NOMO-1 treated with dmso at 0.1 percent for 144 hours (cell line): ENCODE measurements around the gene TWSG1.
"Not testable (repeated sequence)": the region's sequence is repeated elsewhere in the genome, so short reads cannot be mapped to it uniquely, and the experiment has no call there.

ENCODE experiments used
- DNase-seq: peaks from one replicate; lab custom pipeline; 2025; ENCODE audit not compliant: unreplicated experiment; lab: John Stamatoyannopoulos, UW

The TWSG1 gene

DNA sequence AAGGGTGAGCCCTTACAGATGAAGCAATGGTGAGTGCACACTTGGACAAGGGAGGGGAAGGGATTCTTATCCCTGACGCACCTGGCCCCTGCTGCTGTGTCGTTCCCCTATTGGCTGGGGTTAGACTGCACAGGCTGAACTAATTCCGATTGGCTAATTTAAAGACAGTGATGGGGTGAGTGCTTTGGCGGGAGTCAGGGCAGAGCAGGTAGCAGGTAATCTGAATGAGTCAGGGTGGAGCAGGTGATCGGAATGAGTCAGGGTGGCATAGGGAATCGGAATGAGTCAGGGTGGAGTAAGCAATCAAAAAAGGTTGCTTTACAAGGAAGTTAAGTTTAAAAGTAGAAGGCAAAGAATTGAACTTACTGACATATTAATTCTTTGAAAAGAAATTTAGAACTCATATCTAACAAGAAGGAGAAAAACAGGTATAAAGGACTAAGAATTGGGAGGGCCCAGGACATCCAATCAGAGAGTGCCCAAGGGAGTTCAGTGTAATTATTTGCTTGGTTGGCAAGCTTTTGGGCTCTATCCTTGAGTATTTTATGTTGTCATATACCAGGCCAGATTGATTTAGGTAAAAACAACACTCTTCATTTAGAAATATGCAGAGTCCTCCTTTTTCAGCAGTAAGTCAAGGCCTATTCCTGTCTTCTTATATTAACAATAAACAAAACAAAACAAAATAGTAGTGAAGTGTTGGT is 88.4 kb downstream of the TWSG1 start:
- DNase-seq: no peak

DNA sequence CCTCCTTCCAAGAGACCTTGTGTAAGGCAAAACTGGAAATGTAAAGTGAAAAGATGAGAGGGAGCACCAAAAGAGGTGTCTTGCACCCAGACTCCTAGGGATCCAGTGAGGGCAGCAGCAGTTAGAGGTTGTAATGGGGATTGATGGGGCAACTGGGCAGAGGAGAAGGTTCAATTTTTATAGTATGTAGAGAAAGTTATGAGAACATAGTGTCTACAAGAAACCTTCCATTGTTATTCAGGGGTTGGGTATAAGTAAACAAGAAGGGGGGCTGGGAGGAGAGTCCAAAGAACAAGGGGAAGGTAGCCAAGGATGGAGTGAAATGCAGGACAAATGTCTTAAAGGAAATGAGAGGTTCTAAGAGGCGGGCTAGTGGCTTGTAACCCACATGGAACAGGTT is 89.1 kb downstream of the TWSG1 start:
- not testable (repeated sequence) for DNase-seq

DNA sequence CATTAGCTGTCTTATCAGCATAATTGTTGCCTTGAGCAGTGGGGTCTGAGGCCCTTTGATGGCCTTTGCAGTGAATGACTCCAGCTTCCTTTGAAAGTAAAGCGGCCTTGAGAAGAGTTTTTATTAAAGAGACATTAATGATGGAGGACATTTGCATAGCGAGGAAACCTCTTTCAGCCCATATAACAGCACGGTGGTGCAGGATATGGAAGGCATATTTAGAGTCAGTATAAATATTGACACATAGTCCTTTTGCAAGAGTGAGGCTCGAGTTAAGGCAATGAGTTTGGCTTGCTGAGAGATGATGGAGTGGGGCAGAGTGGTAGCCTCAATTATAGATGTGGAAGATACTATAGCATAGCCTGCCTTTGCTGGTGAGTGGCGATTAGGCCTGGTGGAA is 89.7 kb downstream of the TWSG1 start:
- not testable (repeated sequence) for DNase-seq

DNA sequence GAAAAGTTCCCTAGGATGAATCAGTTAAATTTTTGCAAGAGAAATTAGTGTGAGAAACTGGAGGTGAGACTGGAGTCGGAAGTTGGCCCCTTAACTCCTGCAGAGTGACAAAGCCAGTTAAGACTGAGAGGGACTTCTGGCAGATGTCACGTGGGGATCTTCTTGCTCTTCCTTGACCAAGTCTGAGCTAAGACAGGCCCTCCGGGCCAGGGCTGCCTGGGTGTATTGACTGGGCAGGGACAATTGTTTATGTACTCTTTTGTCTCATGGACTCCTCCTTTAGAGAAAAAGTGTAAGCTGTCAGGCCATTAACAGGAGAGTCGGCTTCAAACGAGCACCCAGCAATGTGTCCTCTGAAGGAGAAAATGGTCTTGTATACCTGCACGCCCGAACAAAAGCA is 92.2 kb downstream of the TWSG1 start:
- no peak for DNase-seq

DNA sequence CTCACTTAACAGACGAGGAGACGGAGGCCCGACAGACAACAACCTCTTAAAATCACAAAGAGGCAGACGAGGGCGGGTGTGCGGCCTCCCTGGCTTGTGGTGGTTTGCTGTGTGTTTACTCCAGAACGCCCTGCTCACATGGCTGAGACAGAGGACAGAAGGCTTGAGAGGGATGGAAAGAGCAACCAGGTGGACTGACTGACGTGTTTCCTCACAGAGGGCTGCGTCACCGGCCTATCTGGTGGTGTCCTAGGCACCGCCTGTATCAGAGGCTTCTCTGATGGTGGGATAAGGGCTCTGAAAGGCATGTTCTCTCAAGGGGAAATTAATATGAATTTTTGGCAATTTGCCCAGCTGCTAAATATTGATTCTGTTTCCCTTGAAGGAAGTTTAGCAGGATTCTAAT is 93.7 kb downstream of the TWSG1 start:
- no peak for DNase-seq

DNA sequence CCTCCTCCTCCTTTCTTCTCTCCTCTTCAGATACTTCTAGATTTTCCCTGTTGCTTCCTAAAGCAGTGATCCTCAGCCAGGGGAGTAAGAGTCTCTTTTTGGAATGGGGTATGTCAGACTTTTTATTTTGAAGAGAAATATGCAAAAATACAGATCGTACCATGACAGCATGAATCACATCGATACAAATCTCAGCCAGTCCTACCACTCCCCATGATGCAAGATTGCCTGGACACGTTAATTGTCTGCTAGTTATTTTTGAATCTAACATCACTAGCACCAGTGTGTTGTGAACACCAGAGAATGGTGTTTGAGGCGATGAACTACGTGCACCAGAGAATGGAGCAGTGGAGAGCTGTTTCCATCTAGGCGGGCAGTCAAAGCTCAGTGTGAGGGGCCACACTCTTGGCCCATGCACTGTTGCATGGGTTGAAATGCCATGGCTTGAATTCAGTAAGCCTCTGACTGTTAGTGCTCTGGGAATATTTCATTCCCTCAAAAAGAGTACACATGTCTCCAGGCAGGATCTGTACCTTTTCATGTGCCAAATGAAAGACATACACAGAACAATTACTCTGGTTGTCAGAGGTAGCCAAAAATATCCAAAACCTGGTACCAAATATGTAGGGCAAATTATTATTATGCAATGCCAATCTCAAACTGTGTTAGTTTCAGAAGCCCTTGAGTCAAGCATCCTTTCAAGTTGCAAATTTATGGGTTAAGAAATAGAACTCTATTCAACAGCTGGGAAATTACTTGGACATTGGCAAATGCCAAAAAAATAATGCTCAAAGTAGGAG is 94.5 kb downstream of the TWSG1 start:
- DNase-seq: no peak

DNA sequence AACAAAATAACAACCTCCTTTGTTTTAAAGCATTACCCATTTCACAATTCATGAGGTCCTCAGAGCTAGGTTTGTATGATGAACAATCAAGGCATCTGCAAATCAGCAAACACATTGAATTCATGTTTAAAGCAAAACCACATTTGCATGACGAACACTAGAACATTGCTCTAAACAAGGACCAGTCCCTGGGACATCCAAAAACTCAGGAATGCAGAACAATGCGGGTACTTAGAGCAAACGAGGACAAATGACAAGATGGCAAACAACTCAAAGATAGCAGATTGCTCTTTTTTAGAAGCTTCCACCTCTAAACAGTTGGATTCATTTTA is 95.1 kb downstream of the TWSG1 start:
- no peak for DNase-seq

DNA sequence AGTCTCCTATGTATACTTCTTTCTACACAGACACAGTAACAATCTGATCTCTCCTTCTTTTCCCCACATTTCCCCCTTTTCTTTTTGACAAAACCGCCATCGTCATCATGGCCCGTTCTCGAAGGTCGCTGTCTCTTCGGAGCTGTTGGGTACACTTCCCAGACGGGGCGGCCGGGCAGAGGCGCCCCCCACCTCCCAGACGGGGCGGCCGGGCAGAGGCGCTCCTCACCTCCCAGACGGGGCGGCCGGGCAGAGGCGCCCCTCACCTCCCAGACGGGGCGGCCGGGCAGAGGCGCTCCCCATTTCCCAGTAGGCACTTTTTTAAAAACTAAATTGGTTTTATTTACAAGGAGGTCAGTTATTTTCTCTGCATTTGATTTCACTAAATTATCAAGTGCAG is 95.7 kb downstream of the TWSG1 start:
- not testable (repeated sequence) for DNase-seq

DNA sequence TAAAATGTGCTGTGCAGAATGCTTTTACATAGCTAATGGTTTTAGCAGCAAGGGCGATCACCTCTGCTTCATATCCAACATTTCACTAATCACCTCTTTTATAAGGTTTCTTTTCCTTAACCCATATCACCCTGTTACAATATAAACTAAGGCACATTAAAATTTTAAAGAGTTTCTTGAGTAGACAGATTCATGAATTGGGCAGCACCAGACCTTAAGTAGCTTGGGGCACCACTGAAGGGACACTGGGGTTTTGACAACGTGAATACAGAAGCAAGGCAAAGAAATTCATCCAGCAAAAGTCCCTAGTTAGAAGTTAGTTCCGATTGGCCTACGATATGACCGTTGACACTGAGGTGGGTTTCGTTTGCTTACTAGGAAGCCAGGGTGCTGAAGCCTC is 96.7 kb downstream of the TWSG1 start:
- DNase-seq: no peak

DNA sequence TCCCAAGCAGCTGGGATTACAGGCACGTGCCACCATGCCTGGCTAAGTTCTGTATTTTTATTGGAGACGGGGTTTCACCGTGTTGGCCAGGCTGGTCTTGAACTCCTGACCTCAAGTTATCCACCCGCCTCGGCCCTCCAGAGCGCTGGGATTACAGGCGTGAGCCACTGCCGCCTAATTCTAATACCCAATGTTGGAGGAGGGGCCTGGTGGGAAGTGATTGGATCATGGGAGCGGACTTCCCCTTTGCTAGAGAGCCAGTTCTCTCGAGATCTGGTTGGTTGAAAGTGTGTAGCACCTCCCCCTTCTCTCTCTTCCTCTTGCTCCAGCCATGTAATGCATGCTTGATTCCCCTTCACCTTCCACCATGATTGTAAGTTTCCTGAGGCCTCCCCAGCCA is 98.5 kb downstream of the TWSG1 start:
- DNase-seq: not testable (repeated sequence)

DNA sequence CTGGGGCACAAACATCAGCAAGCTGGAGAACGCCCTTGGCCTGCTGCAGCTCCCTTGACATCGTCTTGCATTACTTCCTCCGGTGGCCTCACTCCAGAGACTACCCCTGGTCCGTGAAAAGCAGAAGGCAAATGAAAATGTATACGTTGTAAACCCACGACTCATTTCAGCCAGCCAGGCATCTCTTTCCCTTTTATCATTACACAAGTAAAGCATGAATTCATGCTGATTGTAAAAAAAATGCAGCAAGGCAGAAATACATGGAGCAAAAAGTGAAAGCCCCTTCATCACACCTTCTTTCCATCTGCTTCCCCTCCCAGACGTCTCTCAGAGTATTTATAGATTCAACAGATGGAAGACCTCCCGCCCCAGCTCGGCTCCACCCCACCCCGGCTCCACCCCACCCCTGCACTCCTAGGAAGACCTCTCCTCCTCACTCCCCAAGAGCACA is 99.1 kb downstream of the TWSG1 start:
- DNase-seq: no peak

DNA sequence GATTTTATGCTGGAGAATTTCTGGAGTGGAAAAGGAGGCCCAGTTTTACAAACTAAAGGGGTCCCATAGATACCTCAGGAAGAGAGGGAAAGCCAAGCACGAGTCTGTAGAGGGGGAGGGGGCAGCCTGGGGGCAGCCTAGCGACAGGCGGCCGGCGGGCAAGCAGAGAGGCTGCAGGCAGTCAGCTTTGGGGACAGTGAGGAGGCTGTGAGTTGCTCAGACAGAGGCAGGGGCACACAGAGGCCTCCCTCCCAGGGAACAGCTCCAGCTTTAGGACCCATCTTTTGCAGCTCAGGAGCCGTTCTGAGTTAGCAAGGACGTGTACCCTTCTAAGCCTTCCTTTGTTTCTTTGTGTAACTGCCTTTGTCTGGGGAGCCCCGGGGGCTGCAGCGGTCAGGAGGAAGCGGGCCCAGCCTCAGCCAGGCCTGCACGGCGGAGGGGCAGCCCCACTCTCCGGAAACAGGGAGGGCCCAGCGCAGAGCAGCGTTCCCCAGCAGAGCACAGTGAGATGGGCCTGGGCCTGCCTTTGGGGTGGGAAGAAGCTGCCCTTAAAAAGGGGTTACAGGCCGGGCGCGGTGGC is 99.6 kb downstream of the TWSG1 start:
- no peak for DNase-seq

DNA sequence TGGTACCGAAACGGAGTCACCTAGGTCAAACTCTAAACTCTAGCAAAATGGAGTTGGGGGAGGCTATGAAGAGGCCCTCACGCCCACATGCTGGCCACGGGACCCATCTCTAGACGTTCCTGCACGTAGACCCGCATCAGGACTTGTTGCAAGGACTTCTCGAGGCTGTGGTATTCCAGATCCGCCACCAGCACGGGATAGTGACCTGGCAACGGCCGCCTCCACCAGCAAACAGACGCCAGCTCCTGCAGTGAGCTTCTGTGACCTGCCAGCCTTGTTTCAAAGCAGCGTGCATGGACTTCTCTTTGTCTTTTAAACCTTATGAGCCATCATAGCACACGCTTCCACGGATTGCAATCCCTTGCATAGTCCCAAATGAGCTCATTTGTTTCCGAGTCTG is 100.5 kb downstream of the TWSG1 start:
- DNase-seq: no peak

DNA sequence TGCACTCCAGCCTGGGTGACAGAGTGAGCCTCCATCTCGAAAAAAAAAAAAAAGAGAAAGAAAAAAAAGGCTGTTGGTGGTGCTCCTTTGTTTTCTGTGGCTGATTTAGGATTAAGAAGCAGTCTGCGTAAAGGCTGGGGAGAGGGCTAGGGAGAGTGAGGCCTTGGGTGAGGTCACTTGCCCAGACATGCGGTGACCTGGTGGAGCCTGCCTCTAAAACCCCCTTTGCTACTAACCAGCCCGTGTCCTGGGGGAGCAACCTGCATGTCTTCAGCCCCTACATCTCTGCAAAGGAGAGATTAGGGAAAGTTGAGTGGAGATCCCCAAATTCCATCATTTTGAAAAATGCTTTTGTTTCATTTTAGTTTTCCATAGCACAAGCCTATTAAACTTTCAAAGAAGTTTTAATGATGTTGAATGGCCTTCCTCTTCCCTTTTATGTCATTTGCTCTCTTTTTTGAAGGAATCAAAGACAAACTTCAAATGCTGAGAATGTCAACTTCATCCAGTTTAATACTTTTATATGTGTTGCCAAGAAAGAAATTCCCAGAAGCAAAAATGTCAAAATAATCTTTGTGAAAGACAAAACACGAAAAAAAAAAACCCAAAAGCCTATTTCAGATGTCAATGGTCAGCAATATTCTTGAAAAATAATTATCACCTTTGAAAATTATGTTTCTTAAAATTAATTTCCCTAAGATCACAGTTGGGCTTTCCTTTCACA is 101.8 kb downstream of the TWSG1 start:
- no peak for DNase-seq

DNA sequence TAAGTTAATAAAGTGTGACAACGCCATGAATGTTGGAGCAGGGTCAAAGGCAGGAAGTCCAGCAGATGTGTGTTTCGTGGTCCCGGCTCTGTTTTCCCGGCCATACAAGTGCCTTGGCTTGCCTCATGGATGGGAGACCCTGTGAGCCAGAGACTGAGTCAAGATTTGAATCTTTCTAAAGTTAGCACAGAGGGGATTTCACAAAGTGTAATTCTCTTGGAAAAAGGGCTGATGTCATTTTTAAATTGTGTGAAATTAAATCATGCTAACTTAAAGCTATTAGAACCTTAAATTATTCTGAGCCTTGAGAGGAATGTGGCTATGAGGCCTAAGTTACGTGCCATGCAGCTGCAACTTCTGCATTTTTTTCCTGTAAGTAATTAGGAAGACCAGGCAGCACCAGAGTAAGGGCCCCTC is 102.5 kb downstream of the TWSG1 start:
- DNase-seq: no peak

DNA sequence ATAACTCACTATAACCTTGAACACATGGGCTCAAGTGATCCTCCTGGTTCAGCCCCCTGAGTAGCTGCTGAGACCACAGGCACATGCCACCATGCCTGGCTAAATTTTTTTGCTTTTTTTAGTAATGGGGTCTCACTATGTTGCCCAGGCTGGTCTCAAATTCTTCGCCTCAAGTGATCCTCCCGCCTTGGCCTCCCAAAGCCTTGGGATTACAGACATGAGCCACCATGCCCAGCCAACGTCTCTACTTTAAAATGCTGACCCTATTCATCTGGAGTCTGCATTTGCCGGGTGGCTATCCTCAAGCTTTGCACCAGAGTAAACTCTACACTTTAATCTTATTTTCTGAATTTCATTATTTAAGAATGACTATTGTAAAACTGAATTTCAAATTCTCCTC is 103.1 kb downstream of the TWSG1 start:
- no peak for DNase-seq

DNA sequence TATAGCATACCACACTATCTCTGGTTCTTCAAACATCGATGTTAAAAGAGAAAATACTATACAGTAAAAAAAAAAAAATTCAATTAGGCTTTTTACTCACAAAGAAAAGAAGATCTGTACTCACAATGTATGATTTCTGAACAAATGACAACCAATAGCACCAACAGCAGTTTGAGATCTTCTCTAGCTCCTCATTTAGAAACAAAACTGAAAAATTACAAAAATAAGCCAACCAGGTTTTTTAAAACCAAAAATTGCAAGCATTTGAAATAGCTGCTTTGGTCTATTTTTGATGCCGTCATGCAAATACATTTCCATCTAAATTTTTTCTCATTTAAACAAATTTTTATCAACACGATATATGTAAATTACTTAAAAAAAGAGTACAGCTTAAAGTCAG is 106.5 kb downstream of the TWSG1 start:
- DNase-seq: no peak

DNA sequence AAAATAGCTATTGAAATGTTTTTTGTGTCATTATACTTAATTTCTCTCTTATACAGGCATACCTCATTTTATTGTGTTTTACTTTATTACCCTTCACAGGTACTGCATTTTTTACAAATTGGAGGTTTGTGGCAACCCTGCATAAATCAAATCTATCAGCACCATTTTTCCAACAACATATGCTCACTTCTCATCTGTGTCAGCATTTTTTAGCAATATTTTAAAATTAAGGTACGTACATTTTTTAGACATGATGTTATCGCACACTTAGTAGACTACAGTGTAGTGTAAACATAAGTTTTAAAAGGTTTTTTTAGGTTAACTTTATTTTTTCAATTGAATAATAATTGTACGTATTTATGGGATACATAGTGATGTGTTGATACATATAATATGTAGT is 110.0 kb downstream of the TWSG1 start:
- no peak for DNase-seq

DNA sequence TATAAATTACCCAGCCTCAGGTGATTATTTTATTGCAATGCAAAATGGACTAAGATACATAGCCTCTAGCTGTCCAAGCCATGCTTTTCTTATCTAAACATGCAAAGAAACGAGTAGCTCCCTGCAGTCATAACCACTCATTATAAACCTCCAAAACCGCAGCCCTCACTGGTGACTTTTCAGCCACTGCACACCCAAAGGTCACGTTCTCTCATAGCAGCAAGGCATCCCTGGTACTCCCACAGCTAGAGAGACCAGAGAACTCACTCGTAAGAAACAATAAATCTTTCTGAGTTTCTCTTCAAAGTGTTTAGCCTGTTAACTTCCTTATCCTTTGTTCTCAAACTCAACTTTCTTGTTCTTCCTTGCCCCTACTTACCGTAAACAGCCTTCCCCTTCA is 112.3 kb downstream of the TWSG1 start:
- DNase-seq: no peak

DNA sequence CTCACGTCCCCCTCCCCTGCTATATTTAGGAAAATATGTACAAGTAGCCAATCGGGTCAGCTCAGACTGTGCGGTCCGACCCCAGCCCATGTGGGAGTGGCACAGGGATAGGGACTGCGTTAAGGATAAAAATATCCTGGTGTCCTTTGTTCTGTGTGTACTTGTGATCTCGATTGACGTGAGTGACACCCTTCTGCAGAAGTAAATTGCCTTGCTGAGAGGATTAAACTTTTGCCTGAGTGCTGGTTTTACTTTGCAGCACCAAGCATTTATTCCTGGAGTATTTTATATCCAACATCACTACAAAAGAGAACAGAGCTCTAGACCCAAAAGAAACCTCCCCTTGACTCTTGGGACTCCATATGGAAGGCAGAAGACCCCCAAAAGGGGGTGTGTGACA is 112.8 kb downstream of the TWSG1 start:
- DNase-seq: no peak

DNA sequence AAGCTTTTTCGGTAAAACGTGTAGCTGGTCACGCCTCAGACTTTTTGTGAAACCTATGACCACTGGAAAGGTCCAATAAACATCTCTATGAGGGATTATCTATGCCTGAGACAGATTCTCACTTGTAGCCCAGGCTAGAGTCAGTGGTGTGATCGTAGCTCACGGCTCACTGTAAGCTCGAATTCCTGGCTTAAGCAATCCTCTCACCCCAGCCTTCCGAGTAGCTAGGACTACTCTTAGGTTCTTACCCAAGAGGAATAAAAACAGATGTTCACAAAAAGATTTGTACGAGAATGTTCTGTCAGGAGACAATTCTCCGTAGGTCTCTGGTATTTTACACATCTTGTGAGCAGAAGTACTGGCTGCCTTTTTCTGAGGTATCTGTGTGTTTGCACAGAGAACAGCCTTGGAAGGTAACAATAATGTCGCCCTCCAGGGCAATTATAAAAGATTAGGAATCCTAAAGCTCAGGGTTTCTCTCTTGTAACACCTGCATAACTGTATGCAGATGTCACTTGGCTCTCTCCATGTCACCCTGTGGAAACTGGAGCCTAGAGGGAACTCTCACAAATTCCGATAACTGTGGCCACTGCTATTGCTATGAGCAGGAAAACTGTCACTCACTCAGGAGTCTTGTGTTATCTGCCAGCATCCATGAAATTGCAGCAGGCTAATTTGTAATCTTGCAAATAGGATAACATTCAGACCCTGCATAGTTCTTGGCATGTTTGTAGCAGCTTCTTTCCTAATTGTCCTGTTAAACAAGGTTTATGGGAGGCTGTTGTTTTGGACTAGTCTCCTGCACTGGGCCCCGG is 115.2 kb downstream of the TWSG1 start:
- DNase-seq: no peak
